Liver (tissue), 9 donors: ENCODE measurements around the gene APOC1. TPM values are rescaled to one million over a fixed set of nuclear protein-coding genes. Genes with fewer than 3 reads are reported as not detected.
A peak's percentile ranks its signal among the peaks of the same experiment; 100 is the strongest.

ENCODE experiments used
- DNase-seq: peaks from one replicate; pipeline ENCODE4 v3.0.0-alpha.2; 2017; ENCODE audit warnings: low spot score
- H3K27ac ChIP-seq, 2 donors: one replicate each; pipeline ENCODE4 v1.7.0; 2013; ENCODE audit warnings: inconsistent platforms in 2 of 2, low read length in 2 of 2, control low read depth in 1 of 2, low read depth in 1 of 2, mild to moderate bottlenecking in 1 of 2
- H3K27me3 ChIP-seq, 4 donors: one replicate each; pipeline versions ENCODE4 v1.6.1 to v1.7.0; 2013; ENCODE audit warnings: low read length in 3 of 4, inconsistent platforms in 1 of 4, mild to moderate bottlenecking in 1 of 4, moderate library complexity in 1 of 4; ENCODE audit not compliant: control insufficient read depth in 4 of 4, insufficient read depth in 4 of 4
- H3K36me3 ChIP-seq, 4 donors: one replicate each; pipeline versions ENCODE4 v1.6.1 to v1.7.0; 2013; ENCODE audit warnings: low read length in 3 of 4, mild to moderate bottlenecking in 3 of 4, low read depth in 1 of 4, moderate library complexity in 1 of 4; ENCODE audit not compliant: control insufficient read depth in 4 of 4, insufficient read depth in 3 of 4
- H3K4me1 ChIP-seq, 4 donors: one replicate each; pipeline versions ENCODE4 v1.6.1 to v1.7.0; 2013; ENCODE audit warnings: low read length in 3 of 4, mild to moderate bottlenecking in 3 of 4, moderate library complexity in 1 of 4; ENCODE audit not compliant: control insufficient read depth in 4 of 4, insufficient read depth in 4 of 4
- H3K4me3 ChIP-seq, 3 donors: one replicate each; pipeline versions ENCODE4 v1.6.1 to v1.7.0; 2013; ENCODE audit warnings: low read length in 3 of 3, control low read depth in 1 of 3, low read depth in 1 of 3, mild to moderate bottlenecking in 1 of 3
- H3K9ac ChIP-seq, 2 donors: one replicate each; pipeline ENCODE4 v1.7.0; 2013; ENCODE audit warnings: low read length in 2 of 2, mild to moderate bottlenecking in 2 of 2, moderate library complexity in 2 of 2, control low read depth in 1 of 2, low read depth in 1 of 2
- H3K9me3 ChIP-seq, 4 donors: one replicate each; pipeline versions ENCODE4 v1.6.1 to v1.7.0; 2013; ENCODE audit warnings: low read length in 3 of 4; ENCODE audit not compliant: control insufficient read depth in 4 of 4
- CTCF ChIP-seq: fragments of 150-350 bp; IDR thresholded peaks from 2 replicates; pipeline ENCODE4 v1.5.1; 2017; ENCODE audit warnings: improper control_type of control experiment, low read depth, low read length; ENCODE audit not compliant: missing input control
- EGR1 ChIP-seq, 2 donors: IDR thresholded peaks; 2 replicates each; pipeline ENCODE4 v1.6.1; 2016 to 2018; ENCODE audit warnings: antibody characterized with exemption in 2 of 2, low read depth in 2 of 2
- FOXA1 ChIP-seq: IDR thresholded peaks from 2 replicates; pipeline ENCODE4 v1.6.1; 2016; ENCODE audit warnings: antibody characterized with exemption
- GABPA ChIP-seq, 2 donors: IDR thresholded peaks in 1 of 2; conservative IDR thresholded peaks in 1 of 2; 2 replicates each; pipeline ENCODE4 v1.6.1; 2016; ENCODE audit warnings: antibody characterized with exemption in 2 of 2, mild to moderate bottlenecking in 1 of 2, moderate library complexity in 1 of 2
- HNF4A ChIP-seq, 2 donors: conservative IDR thresholded peaks; 2 replicates each; pipeline ENCODE4 v1.6.1; 2016; ENCODE audit warnings: antibody characterized with exemption in 2 of 2, mild to moderate bottlenecking in 2 of 2
- HNF4G ChIP-seq: IDR thresholded peaks from 2 replicates; pipeline ENCODE4 v1.6.1; 2016; ENCODE audit warnings: antibody characterized with exemption
- JUND ChIP-seq, 2 donors: IDR thresholded peaks; 2 replicates each; pipeline ENCODE4 v1.6.1; 2016; ENCODE audit warnings: antibody characterized with exemption in 2 of 2
- MAX ChIP-seq: IDR thresholded peaks from 2 replicates; pipeline ENCODE4 v1.6.1; 2016; ENCODE audit warnings: antibody characterized with exemption
- NR2F2 ChIP-seq: IDR thresholded peaks from 2 replicates; pipeline ENCODE4 v1.6.1; 2016; ENCODE audit warnings: antibody characterized with exemption
- RAD21 ChIP-seq, 2 donors: IDR thresholded peaks; 2 replicates each; pipeline ENCODE4 v1.6.1; 2016; ENCODE audit warnings: antibody characterized with exemption in 2 of 2, mild to moderate bottlenecking in 2 of 2
- RXRA ChIP-seq, 2 donors: IDR thresholded peaks; 2 replicates each; pipeline ENCODE4 v1.6.1; 2017 to 2018; ENCODE audit warnings: antibody characterized with exemption in 2 of 2, mild to moderate bottlenecking in 1 of 2
- SP1 ChIP-seq: IDR thresholded peaks from 2 replicates; pipeline ENCODE4 v1.6.1; 2018; ENCODE audit warnings: antibody characterized with exemption, mild to moderate bottlenecking
- TAF1 ChIP-seq: conservative IDR thresholded peaks from 2 replicates; pipeline ENCODE4 v1.6.1; 2016; ENCODE audit warnings: antibody characterized with exemption, mild to moderate bottlenecking
- YY1 ChIP-seq: IDR thresholded peaks from 2 replicates; pipeline ENCODE4 v1.6.1; 2016; ENCODE audit warnings: antibody characterized with exemption, mild to moderate bottlenecking
- WGBS: extraction: QIAGEN DNeasy Blood & Tissue Kit; methylation state at CpG from one replicate; pipeline ENCODE4 v1.1.7; 2013; 5-methylcytosine and 5-hydroxymethylcytosine counted together
- polyA plus RNA-seq, 2 donors: library from polyadenylated mRNA; stranded (reverse) in 1 of 2; unstranded in 1 of 2; fragments of 200-250 nt in 1 of 2; fragments of >200 nt in 1 of 2; fragmentation: Nextera tagmentation in 1 of 2; extraction: Ambion mirVana in 1 of 2; gene quantifications; one replicate each; pipeline versions ENCODE4 v1.2.1 to v1.2.3, GENCODE V29; 2013 to 2015
- total RNA-seq, 2 donors: library from RNA; depleted of rRNA; stranded (reverse); fragments of >200 nt; gene quantifications; one replicate each; pipeline ENCODE4 v1.2.3, GENCODE V29; 2014
- TF ChIP-seq, protein P1 (sequence below): IDR thresholded peaks from 2 replicates; pipeline ENCODE4 v1.6.1; 2016; ENCODE audit warnings: antibody characterized with exemption
- TF ChIP-seq, protein P2 (sequence below): IDR thresholded peaks from 2 replicates; pipeline ENCODE4 v1.6.1; 2016; ENCODE audit warnings: antibody characterized with exemption
- TF ChIP-seq, protein P3 (sequence below): IDR thresholded peaks from 2 replicates; pipeline ENCODE4 v1.6.1; 2016; ENCODE audit warnings: antibody characterized with exemption, mild to moderate bottlenecking
- donor health status: healthy.
- donor health status: healthy.
- donor health status: healthy.
- donor health status: healthy.
- donor health status: healthy.

The APOC1 gene
- total and polyA plus RNA-seq, 4 donors: 612 to 10,095 (median 2,966) TPM

DNA sequence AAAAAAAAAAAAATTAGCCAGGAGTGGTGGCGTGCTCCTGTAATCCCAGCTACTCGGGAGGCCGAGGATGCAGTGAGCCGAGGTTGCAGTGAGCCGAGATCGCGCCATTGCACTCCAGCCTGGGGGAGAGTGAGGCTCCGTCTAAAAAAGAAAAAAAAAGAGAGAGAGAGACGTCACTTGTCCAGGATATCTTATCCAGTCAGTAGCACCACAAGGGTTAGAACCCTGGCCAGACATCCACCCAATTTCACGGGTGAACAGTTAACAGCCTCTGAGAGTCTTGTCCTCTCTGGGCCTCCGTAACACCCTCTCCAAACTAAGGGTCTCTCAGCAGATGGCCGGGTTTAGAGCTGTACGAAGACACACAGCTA is 39.9 kb downstream of the APOC1 start:
- Histone ChIP-seq H3K9ac (peak overlapping the region; percentile 85 to 98), H3K27me3 (no peaks in the 10 kb centered on the region), H3K4me1 (peaks cover 0 to 68% (median 60%) of the 10 kb centered on the region in 4 donors), H3K4me3 (peak overlapping the region; percentile 92 to 96 (median 93)), H3K9me3 (no peaks in the 10 kb centered on the region), H3K27ac (peak overlapping the region; percentile 88 to 98), H3K36me3 (no peaks in the 10 kb centered on the region)
- no peak for DNase-seq
- TF ChIP-seq, protein P1, sequence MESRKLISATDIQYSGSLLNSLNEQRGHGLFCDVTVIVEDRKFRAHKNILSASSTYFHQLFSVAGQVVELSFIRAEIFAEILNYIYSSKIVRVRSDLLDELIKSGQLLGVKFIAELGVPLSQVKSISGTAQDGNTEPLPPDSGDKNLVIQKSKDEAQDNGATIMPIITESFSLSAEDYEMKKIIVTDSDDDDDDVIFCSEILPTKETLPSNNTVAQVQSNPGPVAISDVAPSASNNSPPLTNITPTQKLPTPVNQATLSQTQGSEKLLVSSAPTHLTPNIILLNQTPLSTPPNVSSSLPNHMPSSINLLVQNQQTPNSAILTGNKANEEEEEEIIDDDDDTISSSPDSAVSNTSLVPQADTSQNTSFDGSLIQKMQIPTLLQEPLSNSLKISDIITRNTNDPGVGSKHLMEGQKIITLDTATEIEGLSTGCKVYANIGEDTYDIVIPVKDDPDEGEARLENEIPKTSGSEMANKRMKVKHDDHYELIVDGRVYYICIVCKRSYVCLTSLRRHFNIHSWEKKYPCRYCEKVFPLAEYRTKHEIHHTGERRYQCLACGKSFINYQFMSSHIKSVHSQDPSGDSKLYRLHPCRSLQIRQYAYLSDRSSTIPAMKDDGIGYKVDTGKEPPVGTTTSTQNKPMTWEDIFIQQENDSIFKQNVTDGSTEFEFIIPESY: no peak
- TF ChIP-seq HNF4G (no peak), RAD21 (IDR thresholded peaks at IDR 0.05) (no peak), MAX (no peak), EGR1 (IDR thresholded peaks at IDR 0.05; ENCODE audit: low read depth in 2 of 2) (no peak), JUND (IDR thresholded peaks at IDR 0.05) (no peak), NR2F2 (no peak), GABPA (IDR thresholded peaks at IDR 0.05 in 1 of 2, conservative IDR thresholded peaks at IDR 0.05 in 1 of 2) (no peak), TAF1 (no peak), FOXA1 (no peak)
- TF ChIP-seq, protein P2, sequence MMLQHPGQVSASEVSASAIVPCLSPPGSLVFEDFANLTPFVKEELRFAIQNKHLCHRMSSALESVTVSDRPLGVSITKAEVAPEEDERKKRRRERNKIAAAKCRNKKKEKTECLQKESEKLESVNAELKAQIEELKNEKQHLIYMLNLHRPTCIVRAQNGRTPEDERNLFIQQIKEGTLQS: no peak
- TF ChIP-seq, protein P3, sequence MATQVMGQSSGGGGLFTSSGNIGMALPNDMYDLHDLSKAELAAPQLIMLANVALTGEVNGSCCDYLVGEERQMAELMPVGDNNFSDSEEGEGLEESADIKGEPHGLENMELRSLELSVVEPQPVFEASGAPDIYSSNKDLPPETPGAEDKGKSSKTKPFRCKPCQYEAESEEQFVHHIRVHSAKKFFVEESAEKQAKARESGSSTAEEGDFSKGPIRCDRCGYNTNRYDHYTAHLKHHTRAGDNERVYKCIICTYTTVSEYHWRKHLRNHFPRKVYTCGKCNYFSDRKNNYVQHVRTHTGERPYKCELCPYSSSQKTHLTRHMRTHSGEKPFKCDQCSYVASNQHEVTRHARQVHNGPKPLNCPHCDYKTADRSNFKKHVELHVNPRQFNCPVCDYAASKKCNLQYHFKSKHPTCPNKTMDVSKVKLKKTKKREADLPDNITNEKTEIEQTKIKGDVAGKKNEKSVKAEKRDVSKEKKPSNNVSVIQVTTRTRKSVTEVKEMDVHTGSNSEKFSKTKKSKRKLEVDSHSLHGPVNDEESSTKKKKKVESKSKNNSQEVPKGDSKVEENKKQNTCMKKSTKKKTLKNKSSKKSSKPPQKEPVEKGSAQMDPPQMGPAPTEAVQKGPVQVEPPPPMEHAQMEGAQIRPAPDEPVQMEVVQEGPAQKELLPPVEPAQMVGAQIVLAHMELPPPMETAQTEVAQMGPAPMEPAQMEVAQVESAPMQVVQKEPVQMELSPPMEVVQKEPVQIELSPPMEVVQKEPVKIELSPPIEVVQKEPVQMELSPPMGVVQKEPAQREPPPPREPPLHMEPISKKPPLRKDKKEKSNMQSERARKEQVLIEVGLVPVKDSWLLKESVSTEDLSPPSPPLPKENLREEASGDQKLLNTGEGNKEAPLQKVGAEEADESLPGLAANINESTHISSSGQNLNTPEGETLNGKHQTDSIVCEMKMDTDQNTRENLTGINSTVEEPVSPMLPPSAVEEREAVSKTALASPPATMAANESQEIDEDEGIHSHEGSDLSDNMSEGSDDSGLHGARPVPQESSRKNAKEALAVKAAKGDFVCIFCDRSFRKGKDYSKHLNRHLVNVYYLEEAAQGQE: no peak
- 35% methylated on average over 13 of the region's 13 CpGs for WGBS

DNA sequence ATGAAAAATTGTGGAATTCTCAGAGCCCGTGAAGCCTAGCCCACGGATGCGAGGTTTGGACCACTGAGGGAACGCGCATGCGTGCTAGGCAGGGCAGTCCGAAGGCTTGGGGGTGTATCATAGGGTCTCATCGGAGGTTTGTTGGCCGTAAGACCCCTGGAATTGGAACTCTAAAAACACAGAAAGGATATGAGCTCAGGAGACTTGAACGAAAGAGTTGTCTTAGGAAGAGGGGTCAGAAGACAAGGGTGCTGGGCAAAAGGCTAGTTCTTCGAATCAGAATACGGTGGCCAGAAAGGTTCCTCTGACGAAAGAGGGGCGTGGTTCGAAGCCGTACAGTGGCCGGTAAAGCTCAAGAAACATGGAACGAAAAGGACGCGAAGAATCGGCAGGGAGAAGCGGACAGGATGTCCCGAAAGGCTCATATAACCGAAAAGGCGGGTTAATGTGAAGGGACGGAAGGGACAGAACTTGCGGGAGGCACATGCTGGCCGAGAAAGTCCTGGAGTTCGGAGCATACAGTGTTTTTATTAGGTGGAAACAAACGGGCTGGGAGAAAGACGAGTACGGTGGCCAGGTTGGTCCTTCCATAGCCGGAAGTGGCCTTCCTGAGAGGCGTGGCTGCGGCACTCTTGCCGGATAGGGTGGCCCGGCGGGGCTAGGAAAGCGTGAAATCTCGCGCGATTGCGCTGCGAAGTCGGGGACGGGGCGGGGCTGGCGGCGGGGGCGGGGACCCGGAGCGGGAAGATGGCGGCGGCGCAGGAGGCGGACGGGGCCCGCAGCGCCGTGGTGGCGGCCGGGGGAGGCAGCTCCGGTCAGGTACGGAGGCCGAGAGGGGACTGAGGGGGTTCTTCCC is 40.5 kb downstream of the APOC1 start, which contains the start of gene CLPTM1:
CLPTM1 (plus strand) TSS at position 732 of the 856 bp plus-strand sequence; CDS start at position 748, 16 bp downstream.
- no peaks in the 10 kb centered on the region for H3K9me3 ChIP-seq
- H3K4me1 ChIP-seq: peaks cover 0 to 64% (median 56%) of the 10 kb centered on the region in 4 donors
- under 1% methylated on average over 65 of the region's 65 CpGs for WGBS
- H3K4me3 ChIP-seq: peak within 1 kb of the TSS; percentile 96 to 99 (median 96)
- H3K36me3 ChIP-seq: peaks cover 0 to 2% (median 0%) of the 10 kb centered on the region in 4 donors
- peak within 1 kb of the TSS; percentile 88 to 98 for H3K27ac ChIP-seq
- H3K9ac ChIP-seq: peak within 1 kb of the TSS; percentile 85 to 98
- H3K27me3 ChIP-seq: no peaks in the 10 kb centered on the region
- peak; percentile 98 for DNase-seq
- TF ChIP-seq, protein P1: peak; percentile 98
- TF ChIP-seq NR2F2 (peak; percentile 52), CTCF (no peak), HNF4A (conservative IDR thresholded peaks at IDR 0.05) (peak; percentile 45), RXRA (IDR thresholded peaks at IDR 0.05) (peak; percentile 66 to 81), RAD21 (IDR thresholded peaks at IDR 0.05) (peak in 1 of 2 donors; percentile 22), YY1 (peak; percentile 96), SP1 (peak; percentile 85)
- TF ChIP-seq, protein P3: peak; percentile 80
